ENCODE measurements around the gene NAT16. TPM values are rescaled to one million over a fixed set of nuclear protein-coding genes. Genes with fewer than 3 reads are reported as not detected.

NAT16 gene
- total and polyA plus RNA-seq, 2 of the 4 experiments (the other 2 are of a cell fraction): 0.05 TPM; not detected in 1

DNA sequence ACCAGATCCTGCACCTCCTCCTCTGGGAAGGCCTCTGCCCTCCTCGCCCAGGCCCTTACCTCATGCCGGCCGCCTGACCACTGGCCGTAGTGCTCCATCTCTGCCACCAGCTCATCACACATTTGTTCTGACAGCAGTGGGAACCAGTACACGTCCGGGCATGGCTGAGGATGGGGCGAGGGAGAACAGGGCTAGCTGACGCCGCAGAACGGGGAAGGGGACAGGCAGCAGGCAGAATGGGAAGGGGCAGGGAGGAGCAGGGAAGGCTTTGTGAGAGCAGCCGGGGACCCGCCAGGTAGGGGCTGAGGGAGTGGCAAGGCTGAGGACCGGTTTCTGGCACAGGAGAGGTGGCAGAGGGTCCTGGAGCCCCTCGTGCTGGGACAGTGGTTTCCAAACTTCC, 28.7 kb upstream of the NAT16 start:
- no TSS peak for BruUV-seq (replicated peaks)
- H2AK5ac ChIP-seq (ENCODE audit: low read depth, low read length): no peak overlapping the region
- no peak overlapping the region for H4K91ac ChIP-seq (ENCODE audit: insufficient read depth, low read depth, low read length)
- no peak overlapping the region for H3K14ac ChIP-seq (replicated peaks; ENCODE audit: low read depth, low read length)
- ATAC-seq (ENCODE audit: low read depth) (no peak), DNase-seq (no peak)
- H3K4me1 ChIP-seq (ENCODE audit: control insufficient read depth, insufficient read depth, low read length): no peaks in the 10 kb centered on the region
- H3K4me2 ChIP-seq (ENCODE audit: low read depth, low read length): no peak overlapping the region
- no peak overlapping the region for H3K18ac ChIP-seq (ENCODE audit: low read depth, low read length)
- TF ChIP-seq RAD21 (IDR thresholded peaks at IDR 0.05; ENCODE audit: low read length): no peak
- TF ChIP-seq RFX5 (IDR thresholded peaks at IDR 0.05; ENCODE audit: low read depth, low read length): no peak
- TF ChIP-seq MXI1 (IDR thresholded peaks at IDR 0.05; ENCODE audit: borderline replicate concordance, low read depth, low read length): no peak
- TF ChIP-seq, protein P1, sequence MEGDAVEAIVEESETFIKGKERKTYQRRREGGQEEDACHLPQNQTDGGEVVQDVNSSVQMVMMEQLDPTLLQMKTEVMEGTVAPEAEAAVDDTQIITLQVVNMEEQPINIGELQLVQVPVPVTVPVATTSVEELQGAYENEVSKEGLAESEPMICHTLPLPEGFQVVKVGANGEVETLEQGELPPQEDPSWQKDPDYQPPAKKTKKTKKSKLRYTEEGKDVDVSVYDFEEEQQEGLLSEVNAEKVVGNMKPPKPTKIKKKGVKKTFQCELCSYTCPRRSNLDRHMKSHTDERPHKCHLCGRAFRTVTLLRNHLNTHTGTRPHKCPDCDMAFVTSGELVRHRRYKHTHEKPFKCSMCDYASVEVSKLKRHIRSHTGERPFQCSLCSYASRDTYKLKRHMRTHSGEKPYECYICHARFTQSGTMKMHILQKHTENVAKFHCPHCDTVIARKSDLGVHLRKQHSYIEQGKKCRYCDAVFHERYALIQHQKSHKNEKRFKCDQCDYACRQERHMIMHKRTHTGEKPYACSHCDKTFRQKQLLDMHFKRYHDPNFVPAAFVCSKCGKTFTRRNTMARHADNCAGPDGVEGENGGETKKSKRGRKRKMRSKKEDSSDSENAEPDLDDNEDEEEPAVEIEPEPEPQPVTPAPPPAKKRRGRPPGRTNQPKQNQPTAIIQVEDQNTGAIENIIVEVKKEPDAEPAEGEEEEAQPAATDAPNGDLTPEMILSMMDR (conservative IDR thresholded peaks at IDR 0.05; ENCODE audit: low read depth, low read length): no peak
- no peak for TF ChIP-seq MAFK (IDR thresholded peaks at IDR 0.05; ENCODE audit: low read depth, low read length)
- no peak for TF ChIP-seq USF2 (IDR thresholded peaks at IDR 0.05; ENCODE audit: low read depth, low read length)
- TF ChIP-seq ELK1 (IDR thresholded peaks at IDR 0.05; ENCODE audit: borderline replicate concordance, low read depth, low read length): no peak
- H2AK9ac ChIP-seq (replicated peaks; ENCODE audit: low read depth, low read length, poor library complexity): peak overlapping the region; percentile 70
- H2AFZ ChIP-seq (replicated peaks; ENCODE audit: low read length, poor library complexity): peak overlapping the region; percentile 43
- peaks cover 51% of the 10 kb centered on the region for H3K36me3 ChIP-seq (ENCODE audit: control insufficient read depth, insufficient read depth, low read length)
- H3K23ac ChIP-seq (ENCODE audit: low read depth, low read length): no peak overlapping the region
- H3K9ac ChIP-seq (ENCODE audit: low read depth, low read length): no peak overlapping the region
- ChIA-PET CTCF (interaction anchor here (1.1 kb wide), 1 partner anchor 16 kb away, joined by 3 read pairs; no protein-coding TSS in a partner anchor), POLR2A (ENCODE audit: unreplicated experiment) (no interaction called here)
- no peak overlapping the region for H2BK20ac ChIP-seq (ENCODE audit: low read depth, low read length)
- H3K27me3 ChIP-seq (ENCODE audit: control insufficient read depth, insufficient read depth, low read length): peaks cover under 1% of the 10 kb centered on the region; the same call in 1 of the 2 replicates
- no peak overlapping the region; the same call in 1 of the 2 replicates for H3K4ac ChIP-seq (ENCODE audit: low read depth, low read length)
- H3K79me1 ChIP-seq (ENCODE audit: low read depth in 1 of 2, low read length in 2 of 2): no peaks in the 10 kb centered on the region; a peak in 1 of 4 replicates
- no peak overlapping the region for H4K5ac ChIP-seq (ENCODE audit: low read depth, low read length)
- H2BK120ac ChIP-seq (ENCODE audit: low read depth, low read length): no peak overlapping the region
- no peak overlapping the region for H2BK15ac ChIP-seq (ENCODE audit: low read depth, low read length)
- dilution Hi-C loops (cut with HindIII; ENCODE audit: low sequenced_read_pairs, unreplicated experiment) (no loop called here), intact Hi-C loops (cut with micrococcal nuclease) (no loop called here), in situ Hi-C loops (cut with MboI; ENCODE audit: low sequenced_read_pairs) (no loop called here)
- H4K20me1 ChIP-seq (ENCODE audit: insufficient read depth, low read length): no peaks in the 10 kb centered on the region; the same call in 1 of the 2 replicates
- H3K9me3 ChIP-seq (ENCODE audit: control insufficient read depth, insufficient read depth, low read length): no peaks in the 10 kb centered on the region
- H3K4me3 ChIP-seq (ENCODE audit: insufficient read depth, low read depth, low read length): no peak overlapping the region
- H3K27ac ChIP-seq (ENCODE audit: insufficient read depth, low read length): no peak overlapping the region
- H2BK5ac ChIP-seq (ENCODE audit: low read depth, low read length, poor library complexity, severe bottlenecking): no peak overlapping the region
- 93% methylated on average over 3 of the region's 14 CpGs; no CpG with 5 or more reads in 1 of the 2 experiments for WGBS, 2 experiments (ENCODE audit: extremely low coverage in 2 of 2, insufficient read length in 1 of 2)
- H3K56ac ChIP-seq (ENCODE audit: extremely low read depth, insufficient read depth, low read length): no peak overlapping the region
- H4K8ac ChIP-seq (ENCODE audit: low read depth in 2 of 2, low read length in 2 of 2): no peak overlapping the region
- no peaks in the 10 kb centered on the region for H3K9me1 ChIP-seq (ENCODE audit: insufficient read depth, low read length)
